ENCODE measurements around the gene SELENOM.
"Not testable (repeated sequence)": the region's sequence is repeated elsewhere in the genome, so short reads cannot be mapped to it uniquely, and the experiment has no call there.

SELENOM gene

DNA sequence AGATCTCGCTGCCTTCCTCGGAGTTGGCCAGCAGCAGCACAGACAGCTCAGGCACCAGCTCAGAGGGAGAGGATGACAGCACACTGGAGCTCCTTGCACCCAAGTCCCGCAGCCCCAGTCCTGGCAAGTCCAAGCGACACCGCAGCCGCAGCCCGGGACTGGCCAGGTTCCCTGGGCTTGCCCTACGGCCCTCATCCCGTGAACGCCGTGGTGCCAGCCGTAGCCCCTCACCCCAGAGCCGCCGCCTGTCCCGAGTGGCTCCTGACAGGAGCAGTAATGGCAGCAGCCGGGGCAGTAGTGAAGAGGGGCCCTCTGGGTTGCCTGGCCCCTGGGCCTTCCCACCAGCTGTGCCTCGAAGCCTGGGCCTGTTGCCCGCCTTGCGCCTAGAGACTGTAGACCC is 26.5 kb upstream of the SELENOM start:
- no peak for DNase-seq (ENCODE audit: low read depth in 2 of 2)

DNA sequence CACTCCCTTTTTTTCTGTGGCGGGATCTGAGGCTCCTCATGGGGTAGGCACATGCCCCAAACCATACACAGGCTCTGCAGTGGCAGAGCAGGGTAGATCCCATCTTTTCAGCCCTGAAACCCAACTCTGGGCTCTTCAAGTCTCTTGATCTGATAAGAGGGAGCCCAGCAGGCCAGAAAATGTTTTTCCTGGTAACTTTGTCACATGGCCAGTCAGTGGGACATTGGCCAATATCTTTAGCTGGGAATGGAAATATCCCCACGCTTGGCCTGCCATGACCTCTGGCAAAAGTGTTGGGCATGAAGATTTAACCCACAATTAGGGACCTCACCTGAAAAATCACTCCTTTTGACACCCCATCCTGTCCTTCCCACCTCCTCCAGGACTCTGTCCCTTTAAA is 23.5 kb upstream of the SELENOM start:
- DNase-seq (ENCODE audit: low read depth in 2 of 2), result no peak

DNA sequence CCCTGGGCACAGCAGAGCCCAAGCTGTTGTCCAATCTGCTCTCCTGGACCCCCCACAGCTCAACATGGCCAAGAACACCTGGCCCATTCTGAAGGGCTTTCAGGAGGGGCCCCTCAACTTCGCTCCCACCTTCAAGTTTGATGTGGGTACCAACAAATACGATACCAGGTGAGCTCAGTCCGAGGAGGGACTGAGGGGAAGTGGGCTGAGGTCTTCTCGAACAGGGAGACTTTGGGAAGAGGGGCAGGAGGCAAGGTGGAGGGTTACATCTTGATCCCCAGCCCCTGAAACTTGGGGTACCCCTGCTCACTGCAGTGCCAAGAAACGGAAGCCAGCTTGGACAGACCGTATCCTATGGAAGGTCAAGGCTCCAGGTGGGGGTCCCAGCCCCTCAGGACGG is 20.8 kb upstream of the SELENOM start:
- DNase-seq (ENCODE audit: low read depth in 2 of 2), result no peak

DNA sequence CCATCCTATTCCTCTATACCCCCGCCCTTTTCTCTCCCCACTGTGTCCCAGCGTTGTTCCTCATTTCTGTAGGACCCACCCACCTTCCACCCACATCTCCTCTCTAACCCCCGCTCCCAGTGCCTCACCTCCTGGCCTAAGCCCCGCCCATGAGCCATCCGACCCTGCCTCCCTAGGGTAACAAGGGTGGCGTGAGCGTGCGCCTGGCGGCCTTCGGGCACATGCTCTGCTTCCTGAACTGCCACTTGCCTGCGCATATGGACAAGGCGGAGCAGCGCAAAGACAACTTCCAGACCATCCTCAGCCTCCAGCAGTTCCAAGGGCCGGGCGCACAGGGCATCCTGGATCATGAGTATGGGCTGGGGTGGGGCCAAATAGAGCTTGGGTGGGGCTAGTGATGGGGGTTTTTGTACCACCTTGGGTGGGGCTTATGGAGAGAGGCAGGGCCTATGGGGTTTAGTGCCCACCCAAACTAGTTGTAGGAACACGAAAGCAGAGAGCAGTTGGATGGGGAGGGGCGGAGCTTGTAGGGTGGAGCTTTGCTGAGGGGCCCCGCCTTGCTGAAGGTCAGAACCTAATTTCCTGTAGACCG is 19.9 kb upstream of the SELENOM start:
- DNase-seq (ENCODE audit: low read depth in 2 of 2), result no peak

DNA sequence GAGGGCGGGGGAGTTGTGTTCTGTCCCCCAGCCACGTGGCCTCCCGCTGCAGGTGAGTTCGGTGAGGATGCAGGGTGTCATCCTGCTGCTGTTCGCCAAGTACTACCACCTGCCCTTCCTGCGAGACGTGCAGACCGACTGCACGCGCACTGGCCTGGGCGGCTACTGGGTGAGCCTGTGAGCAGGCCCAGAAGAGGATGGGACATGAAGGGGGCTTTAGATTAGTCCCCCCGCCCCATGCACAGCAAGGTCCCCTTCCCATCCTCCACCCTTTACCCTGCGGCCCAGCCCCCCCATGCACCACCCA is 19.5 kb upstream of the SELENOM start:
- no peak for DNase-seq (ENCODE audit: low read depth in 2 of 2)

DNA sequence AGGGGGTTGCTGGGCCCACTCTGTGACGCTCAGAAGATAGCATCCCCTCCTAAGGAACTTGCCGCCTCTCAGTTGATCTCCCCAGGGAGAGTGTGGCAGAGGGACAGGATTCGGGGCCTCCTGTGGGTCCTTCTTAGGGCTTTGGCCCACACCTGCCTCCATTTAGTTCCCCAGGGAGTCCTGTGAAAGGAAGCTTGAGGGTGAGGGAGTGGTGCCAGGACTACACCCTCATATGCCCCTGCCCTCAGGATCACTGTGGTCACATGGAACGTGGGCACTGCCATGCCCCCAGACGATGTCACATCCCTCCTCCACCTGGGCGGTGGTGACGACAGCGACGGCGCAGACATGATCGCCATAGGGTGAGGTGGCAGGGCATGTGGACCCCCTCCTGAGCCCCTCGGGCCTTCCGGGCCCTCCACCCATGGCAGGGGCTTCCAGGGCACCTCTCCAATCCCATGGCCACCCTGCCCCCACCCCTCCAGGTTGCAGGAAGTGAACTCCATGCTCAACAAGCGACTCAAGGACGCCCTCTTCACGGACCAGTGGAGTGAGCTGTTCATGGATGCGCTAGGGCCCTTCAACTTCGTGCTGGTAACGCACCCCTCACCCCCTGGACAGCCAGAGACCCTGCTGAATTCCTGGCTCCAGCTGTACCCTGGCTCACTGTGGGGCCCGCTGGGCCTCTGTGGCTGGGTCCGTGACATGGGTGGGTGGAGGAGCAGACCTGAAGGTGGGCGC is 18.9 kb upstream of the SELENOM start:
- DNase-seq (ENCODE audit: low read depth in 2 of 2), result no peak

DNA sequence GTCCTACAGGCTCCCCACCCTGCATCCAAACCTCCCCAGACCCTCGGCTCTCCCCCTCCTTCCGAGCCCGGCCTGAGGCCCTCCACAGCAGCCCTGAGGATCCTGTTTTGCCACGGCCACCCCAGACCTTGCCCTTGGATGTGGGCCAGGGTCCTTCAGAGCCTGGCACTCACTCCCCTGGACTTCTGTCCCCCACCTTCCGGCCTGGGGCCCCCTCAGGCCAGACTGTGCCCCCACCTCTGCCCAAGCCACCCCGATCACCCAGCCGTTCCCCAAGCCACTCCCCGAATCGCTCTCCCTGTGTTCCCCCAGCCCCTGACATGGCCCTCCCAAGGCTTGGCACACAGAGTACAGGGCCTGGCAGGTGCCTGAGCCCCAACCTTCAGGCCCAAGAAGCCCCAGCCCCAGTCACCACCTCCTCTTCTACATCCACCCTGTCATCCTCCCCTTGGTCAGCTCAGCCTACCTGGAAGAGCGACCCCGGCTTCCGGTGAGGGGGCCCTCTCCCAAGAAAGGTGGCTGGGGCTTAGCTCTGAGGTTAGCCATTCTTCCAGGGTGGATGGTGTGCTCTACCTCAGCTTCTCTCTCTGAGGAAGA is 18.3 kb upstream of the SELENOM start:
- DNase-seq (ENCODE audit: low read depth in 2 of 2), result no peak

DNA sequence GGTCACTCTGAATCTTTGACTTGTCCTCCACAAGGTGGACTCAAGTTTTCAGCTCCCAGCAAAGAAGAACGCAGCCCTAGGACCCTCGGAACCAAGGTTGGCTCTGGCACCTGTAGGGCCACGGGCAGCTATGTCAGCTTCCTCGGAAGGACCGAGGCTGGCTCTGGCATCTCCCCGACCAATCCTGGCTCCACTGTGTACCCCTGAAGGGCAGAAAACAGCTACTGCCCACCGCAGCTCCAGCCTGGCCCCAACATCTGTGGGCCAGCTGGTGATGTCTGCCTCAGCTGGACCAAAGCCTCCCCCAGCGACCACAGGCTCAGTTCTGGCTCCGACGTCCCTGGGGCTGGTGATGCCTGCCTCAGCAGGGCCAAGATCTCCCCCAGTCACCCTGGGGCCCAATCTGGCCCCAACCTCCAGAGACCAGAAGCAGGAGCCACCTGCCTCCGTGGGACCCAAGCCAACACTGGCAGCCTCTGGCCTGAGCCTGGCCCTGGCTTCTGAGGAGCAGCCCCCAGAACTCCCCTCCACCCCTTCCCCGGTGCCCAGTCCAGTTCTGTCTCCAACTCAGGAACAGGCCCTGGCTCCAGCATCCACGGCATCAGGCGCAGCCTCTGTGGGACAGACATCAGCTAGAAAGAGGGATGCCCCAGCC is 17.6 kb upstream of the SELENOM start:
- no peak for DNase-seq (ENCODE audit: low read depth in 2 of 2)

DNA sequence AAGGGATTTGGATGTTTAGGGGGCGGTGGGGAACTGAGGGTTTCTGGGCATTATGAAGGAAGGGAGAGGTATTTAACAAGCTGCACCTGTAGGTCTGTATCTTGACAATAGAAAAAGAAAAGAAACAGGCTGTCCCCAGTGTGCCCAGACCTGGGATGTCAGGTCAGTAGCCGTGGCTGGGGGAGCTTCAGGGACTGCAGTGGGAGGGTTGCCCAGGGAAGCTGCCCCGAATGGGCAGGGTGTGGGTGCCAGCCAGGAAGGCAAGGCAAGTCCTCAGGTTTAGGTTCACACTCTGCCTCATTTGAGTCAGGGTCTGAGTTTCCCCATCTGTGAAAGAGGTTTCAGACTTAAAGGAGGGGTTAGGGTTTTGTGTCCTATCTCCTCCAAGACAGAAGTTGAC is 16.9 kb upstream of the SELENOM start:
- DNase-seq (ENCODE audit: low read depth in 2 of 2), result no peak

DNA sequence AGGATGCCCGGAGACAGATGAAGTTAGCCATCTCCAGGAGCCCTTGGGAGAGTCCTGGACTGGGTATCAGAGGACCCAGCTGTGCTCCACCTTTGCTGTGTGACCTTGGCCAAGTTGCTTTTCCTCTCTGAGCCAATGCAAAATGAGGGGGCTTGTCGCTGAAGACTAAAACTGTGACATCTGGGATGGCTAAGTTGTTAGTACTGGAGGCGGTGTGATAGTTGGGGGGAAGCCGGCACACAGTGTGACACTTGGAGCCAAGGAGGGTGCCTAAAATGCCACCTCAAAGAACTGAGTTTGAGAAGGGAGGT is 15.9 kb upstream of the SELENOM start:
- no peak for DNase-seq (ENCODE audit: low read depth in 2 of 2)

DNA sequence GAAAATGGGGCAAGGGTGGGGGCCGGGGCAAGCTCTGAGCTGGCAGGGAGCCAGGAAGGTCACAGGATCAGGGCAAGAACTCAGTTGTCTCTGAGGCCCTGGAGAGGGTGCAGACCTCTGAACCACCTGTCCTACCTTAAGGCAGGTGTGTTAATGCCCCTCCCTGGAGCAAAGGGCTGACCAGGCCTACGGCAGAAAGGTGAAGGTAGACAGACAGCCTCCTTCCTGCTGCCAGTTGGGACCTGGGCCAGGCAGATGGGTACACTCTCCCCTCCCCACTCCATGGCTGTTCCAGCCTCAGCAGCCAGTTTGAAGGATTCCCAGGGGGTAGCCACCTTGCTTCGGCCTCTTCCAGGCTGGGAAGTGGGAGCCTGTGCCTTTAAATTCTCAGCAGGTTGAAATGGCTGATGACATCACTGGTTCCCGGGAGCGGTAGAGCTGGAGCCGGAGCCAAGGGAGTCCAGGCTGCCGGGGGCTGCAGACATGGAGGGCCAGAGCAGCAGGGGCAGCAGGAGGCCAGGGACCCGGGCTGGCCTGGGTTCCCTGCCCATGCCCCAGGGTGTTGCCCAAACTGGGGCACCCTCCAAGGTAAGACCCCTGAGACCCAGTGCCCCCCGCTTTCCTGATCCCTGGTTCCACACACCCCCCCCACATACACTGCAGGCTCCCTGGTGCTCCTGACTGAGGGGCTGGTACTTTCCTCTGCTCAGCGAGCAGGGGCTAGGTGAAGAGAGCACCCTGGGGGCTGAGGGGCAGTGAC is 15.3 kb upstream of the SELENOM start, which contains the start of gene INPP5J:
TSS of gene INPP5J (plus strand) at position 435 of the 760 bp plus-strand sequence. CDS start at position 484, 49 bp downstream.
- no peak for DNase-seq (ENCODE audit: low read depth in 2 of 2)

DNA sequence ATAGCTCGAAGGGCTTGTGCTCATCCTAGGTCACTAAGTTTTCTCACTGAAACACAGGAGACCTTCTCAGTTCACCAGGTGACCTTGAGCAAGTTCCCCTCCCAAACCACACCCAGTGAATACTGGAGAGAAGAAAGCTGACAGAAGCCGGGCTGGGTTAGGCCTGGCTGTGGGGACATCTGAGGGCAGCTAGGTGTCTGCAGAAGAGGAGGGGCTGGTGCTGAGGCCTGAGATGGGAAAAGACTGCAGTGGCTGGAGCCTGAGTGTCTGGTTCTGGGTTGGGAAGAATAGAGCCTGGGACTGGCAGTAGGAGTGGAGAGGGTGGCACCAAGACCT is 14.8 kb upstream of the SELENOM start:
- DNase-seq (ENCODE audit: low read depth in 2 of 2), result no peak

DNA sequence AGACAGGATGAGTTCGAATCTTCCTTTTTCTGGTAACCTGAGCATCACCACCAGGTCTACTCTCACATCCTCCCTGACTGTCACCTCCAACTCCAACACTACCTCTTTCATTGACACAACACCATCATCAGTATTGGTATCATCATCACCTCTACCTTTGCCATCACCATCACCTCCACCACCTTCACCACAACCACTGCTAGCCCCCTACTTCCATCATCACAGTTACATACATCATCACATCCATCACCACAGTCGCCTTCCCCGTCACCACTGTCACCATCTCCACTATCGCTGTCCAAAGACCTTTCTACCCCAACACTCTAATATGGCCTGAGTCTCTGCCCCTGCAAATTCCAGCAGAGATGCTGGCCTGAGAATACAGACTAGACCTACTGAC is 14.0 kb upstream of the SELENOM start:
- no peak for DNase-seq (ENCODE audit: low read depth in 2 of 2)

DNA sequence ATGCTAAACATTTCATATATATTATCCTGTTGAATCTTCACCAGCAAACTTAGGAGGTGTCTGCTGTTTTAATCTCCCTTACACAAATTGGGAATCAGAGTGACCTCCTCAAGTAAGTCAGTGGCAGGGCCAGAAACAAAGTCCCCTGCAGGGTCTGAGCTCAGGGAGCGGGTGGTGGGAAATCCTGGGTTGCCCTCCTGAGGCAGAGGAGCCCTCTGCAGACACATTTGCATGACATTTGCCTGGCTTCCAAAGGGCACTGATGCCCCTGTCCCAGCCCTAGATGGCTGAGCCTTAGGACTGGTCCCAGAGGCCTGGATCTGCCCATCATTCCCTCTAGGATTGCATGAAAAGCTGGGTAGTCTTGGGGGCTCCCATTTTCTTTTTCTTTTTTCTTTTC is 13.3 kb upstream of the SELENOM start:
- DNase-seq (ENCODE audit: low read depth in 2 of 2), result no peak

DNA sequence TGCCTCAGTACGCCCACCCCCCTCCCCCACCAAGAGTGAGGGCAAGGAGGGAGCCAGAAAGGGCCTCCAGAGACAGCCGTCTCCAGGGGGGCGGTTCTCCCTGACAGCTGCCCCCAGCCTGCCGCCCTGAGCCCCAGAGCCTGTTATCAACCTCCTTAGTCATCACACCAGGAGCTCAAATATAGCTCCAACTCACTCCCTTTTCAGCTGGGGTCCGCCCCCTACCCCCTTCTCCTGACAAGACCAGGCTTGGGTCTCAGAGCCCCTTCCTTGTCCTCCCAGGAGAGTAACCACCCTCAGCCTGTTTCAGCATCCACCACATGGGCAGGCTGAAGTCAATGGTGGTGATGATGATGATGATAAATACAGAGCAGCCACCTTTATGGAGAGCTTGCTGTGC is 12.9 kb upstream of the SELENOM start:
- no peak for DNase-seq (ENCODE audit: low read depth in 2 of 2)

DNA sequence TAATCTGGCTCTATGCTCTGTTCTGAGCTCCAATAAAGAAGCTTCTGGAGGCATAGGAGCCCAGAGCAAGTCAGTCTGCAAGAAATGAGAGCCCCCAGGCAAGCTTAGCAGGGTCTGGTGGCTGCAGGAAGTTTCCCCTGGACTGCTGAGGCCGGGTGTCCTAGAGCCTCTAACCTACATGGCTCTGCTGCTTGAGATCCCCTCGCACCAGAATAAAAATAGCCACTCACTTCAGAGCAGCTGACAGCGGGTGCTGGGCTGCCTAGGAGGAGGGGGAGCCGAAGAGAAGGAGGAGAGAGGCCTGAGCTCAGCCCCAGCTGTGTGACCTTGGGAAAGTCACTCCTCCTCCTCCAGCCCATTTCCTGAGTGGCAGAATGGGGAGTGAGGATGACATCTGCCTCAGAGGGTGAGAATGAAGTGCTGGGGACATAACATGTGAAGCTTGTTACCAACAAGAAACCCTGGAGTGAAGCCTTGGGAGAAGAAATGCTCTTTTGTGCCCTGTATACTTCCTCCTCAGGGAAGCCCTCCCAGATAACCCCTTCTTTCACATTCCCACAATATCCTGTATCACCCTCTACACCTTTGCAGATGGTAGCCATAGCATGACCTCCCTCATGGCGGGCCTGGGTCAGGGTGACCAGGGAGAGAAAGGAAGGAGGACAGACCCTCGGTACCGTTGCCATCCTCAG is 11.8 kb upstream of the SELENOM start:
- DNase-seq (ENCODE audit: low read depth in 2 of 2), result no peak

DNA sequence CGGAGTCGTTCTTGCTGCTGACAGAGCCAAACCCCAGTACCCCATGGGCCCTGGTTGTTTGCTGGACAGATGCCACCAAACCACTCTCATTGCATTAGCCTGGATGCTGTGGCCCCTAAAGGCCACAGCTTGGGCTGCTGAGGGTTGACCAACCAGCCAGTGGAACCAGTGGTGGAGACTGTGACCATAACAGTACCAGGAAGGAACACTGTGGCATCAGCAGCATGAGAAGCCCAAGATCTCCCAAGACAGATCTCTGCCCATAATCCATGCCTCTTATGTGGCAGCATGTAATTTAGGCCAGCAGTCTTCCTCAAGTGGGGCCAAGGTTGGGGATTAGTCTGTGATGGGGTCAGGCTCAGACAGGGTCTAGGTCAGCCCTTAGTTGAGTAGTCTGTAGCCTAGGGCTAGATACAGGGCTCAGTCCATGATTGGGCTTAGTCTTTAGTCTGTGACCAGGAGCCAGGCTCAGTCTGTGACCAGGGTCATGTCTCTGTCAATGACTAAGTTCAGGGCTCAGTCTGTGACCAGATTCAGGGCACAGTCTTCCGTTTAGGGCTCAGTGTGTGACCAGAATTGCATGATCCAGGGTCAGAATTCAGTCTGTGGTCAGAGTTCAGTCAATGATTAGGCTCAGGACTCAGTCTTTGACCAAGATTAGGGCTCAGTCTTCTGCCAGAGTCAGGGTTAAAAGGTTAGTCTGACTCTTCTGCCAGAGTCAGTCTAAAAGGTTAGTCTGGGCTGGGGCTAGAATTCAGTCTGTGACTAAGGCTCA is 10.9 kb upstream of the SELENOM start:
- DNase-seq (ENCODE audit: low read depth in 2 of 2), result no peak

DNA sequence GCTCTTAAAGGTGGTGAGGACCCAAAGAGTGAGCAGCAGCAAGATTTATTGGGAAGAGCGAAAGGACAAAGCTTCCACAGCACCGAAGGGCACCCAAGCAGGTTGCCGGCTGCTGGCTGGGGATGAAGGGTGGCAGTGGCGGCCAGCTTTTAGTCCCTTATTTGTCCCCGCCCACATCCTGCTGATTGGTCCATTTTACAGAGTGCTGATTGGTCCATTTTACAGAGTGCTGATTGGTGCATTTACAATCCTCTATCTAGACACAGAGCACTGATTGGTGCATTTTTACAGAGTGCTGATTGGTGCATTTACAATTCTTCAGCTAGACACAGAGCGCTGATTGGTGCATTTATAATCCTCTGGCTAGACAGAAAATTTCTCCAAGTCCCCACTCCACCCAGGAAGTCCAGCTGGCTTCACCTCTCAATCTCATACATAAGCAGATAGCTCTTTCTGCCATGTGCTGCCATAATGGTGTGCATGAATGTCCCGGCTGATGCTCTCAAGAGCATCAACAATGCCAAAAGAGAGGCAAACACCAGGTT is 5.3 kb upstream of the SELENOM start:
- DNase-seq (ENCODE audit: low read depth in 2 of 2), result not testable (repeated sequence)

DNA sequence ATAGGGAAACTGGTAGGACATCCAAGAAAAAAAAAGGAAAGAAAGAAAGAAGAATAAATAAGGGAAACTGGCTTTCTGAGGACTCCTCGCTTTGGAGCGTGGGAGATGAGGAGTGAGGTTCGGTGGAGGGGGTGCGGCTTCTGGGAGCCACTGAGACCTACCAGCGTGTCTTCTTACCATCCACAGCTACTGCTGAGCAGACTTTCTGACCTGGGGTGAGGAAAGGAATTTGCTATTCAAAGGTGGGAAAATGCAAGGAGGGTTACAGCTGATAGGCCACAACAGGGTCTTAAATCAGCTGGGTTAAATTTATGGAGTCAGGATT is 488 bp upstream of the SELENOM start:
- DNase-seq (ENCODE audit: low read depth in 2 of 2), result no peak

DNA sequence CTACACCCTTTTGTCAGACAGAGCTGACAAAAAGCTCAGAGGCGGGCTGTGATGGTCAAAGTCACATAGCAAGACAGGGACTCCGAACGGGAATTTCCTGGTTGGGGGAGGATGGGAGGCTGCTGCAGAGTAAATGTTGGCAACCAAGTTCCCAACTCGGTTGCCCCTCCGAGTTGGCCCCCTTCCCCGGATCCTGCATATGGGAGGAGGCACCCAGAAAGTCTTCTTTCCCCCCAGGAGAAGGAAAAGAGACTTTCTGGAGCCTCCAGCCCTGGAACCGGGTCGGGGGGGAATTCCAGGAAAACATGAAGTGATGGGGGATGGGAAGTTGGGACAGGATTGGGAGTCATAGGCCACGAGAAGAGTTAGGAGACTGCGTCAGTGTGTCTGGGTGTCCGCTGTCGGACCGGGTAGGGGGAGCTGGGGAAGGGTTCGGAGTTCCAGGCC is 614 bp downstream of the SELENOM start:
- no peak for DNase-seq (ENCODE audit: low read depth in 2 of 2)

DNA sequence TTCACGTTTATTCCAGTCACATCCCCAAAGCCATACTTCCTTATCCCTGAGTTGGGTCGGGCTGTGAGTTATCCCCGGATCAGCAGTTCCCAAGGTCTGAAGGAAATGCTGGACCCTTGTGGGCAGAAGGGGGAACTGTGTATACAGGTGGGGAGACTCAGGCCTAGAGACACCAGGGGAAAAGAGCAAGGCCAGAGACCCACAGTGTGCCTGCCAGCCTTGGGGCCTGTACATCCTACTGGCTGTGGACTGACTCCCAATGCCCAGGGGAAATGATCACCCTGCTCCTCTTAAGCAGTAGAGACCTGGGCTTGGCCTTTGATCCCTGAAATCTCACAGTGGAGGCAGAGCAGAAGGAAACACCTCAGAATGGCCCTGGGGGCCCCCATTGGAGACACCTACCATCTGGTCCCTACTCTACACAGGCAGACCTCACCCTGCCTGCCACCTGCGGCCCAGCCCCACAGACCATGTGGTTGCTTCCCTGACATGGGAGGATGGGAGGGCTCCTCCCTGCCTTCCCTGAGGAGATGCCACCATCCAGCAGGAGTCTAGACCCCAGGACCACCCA is 1.3 kb downstream of the SELENOM start:
- no peak for DNase-seq (ENCODE audit: low read depth in 2 of 2)

Measured in stimulated activated CD4-positive, alpha-beta T cell treated with anti-CD3 and anti-CD28 coated beads, Interleukin-1b, Interleukin-23, amount 100 ng/mL, for 4 hours (primary cell).